Chondrocyte (in vitro differentiated cells): Measurements from ENCODE around the gene CD200. TPM values are rescaled to one million over a fixed set of nuclear protein-coding genes. Genes with fewer than 3 reads are reported as not detected.

Source experiments
- DNase-seq: peaks from one replicate; pipeline ENCODE4 v3.0.0; 2021; ENCODE audit warnings: mixed read lengths, low spot score
- H3K27ac Mint-ChIP-seq: one replicate; pipeline ENCODE4 v1.8.0; 2021; ENCODE audit warnings: mild to moderate bottlenecking, moderate library complexity, mixed read lengths; ENCODE audit not compliant: unreplicated experiment
- H3K27me3 Mint-ChIP-seq: 2 replicates; pipeline ENCODE4 v1.8.0; 2021; ENCODE audit warnings: low read depth, mixed read lengths
- H3K36me3 Mint-ChIP-seq: 2 replicates; pipeline ENCODE4 v1.8.0; 2021; ENCODE audit warnings: low read depth, mixed read lengths
- H3K4me1 Mint-ChIP-seq: 2 replicates; pipeline ENCODE4 v1.8.0; 2021; ENCODE audit warnings: low read depth, mild to moderate bottlenecking, mixed read lengths
- H3K4me3 Mint-ChIP-seq: one replicate; pipeline ENCODE4 v1.8.0; 2021; ENCODE audit warnings: mild to moderate bottlenecking, moderate library complexity, mixed read lengths; ENCODE audit not compliant: unreplicated experiment
- H3K9me3 Mint-ChIP-seq: 2 replicates; pipeline ENCODE4 v1.8.0; 2021; ENCODE audit warnings: low read depth, mixed read lengths
- CTCF ChIP-seq: fragments of 200-600 bp; sonication (generic); IDR thresholded peaks from 2 replicates; pipeline ENCODE4 v1.5.0; 2021; ENCODE audit warnings: antibody characterized with exemption, mild to moderate bottlenecking, moderate library complexity
- total RNA-seq: library from RNA; stranded (reverse); gene quantifications from 3 replicates; pipeline ENCODE4 v1.2.1, GENCODE V29; 2021

The CD200 gene
- total RNA-seq, 1 donor from 2014 or later, result 1.7 TPM

GRCh38 chr3:112389961-112390360 lies 57.0 kb downstream of the CD200 start:
- Mint-ChIP-seq H3K36me3 (no peaks in the 10 kb centered on the region), H3K27me3 (no peaks in the 10 kb centered on the region), H3K4me1 (peaks cover 35% of the 10 kb centered on the region), H3K9me3 (peaks cover 5% of the 10 kb centered on the region), H3K27ac (peak overlapping the region; percentile 23), H3K4me3 (no peak overlapping the region)
- DNase-seq, result no peak
- TF ChIP-seq CTCF, result no peak

DNA sequence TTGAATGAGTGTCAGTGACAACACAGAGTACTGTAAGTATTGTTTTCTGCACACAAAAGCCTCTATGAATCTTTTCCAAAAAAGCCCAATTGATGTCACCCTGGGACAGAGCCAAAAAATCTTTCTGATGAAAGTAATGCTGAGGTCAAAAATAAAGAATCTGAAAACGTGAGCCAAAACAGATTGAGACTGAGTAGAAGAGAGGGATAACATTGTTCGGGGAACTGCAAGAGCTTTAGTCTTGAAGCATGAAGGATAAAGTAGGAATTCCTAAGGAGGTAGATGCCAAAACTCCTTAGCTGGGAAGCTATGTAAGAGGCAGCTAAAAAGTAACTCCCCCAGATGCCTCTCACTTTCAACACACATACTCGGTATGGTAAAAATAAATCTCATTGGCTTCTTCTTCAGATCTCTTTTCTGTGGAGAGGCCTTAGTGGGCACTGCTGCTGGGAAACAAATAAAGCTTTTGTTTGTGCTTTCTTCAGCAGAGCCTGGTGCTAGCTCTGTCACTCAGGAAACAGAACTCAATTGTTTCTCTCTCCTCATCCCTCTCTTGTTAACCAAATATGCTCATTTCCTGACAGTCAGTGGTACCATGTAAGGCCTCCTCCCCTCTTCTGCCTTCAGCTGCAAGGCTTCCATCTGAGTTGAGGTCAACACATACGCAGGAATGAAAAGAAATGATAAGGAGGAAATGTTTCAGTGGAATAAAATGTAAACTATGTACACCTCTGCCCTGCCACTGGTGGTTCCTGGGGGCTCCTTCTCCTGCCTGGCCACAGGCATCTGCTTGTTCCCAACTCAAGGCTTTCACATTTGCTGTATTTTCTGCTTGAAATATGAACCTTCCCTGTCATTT lies 58.1 kb downstream of the CD200 start:
- DNase-seq, result no peak
- TF ChIP-seq CTCF, result no peak
- H3K4me1 Mint-ChIP-seq, result peaks cover 45% of the 10 kb centered on the region
- H3K9me3 Mint-ChIP-seq, result peaks cover 5% of the 10 kb centered on the region
- H3K27ac Mint-ChIP-seq, result peak overlapping the region; percentile 94
- H3K36me3 Mint-ChIP-seq, result no peaks in the 10 kb centered on the region
- no peaks in the 10 kb centered on the region for H3K27me3 Mint-ChIP-seq
- peak overlapping the region; percentile 14 for H3K4me3 Mint-ChIP-seq

- peak overlapping the region; percentile 94 for H3K27ac Mint-ChIP-seq
- H3K4me3 Mint-ChIP-seq, result no peak overlapping the region
- H3K27me3 Mint-ChIP-seq, result no peaks in the 10 kb centered on the region
- no peak for DNase-seq
- peaks cover 5% of the 10 kb centered on the region for H3K9me3 Mint-ChIP-seq
- H3K4me1 Mint-ChIP-seq, result peaks cover 48% of the 10 kb centered on the region
- TF ChIP-seq CTCF, result no peak
- H3K36me3 Mint-ChIP-seq, result no peaks in the 10 kb centered on the region
Observed at GRCh38 chr3:112391648-112392047, 58.7 kb downstream of the CD200 start.

- Mint-ChIP-seq H3K36me3 (no peaks in the 10 kb centered on the region), H3K4me3 (no peak overlapping the region), H3K27ac (peak overlapping the region; percentile 11), H3K4me1 (peaks cover 48% of the 10 kb centered on the region), H3K27me3 (no peaks in the 10 kb centered on the region), H3K9me3 (peaks cover 5% of the 10 kb centered on the region)
- no peak for DNase-seq
- TF ChIP-seq CTCF, result no peak
Observed at GRCh38 chr3:112392393-112393359, 59.7 kb downstream of the CD200 start.

- TF ChIP-seq CTCF, result no peak
- peaks cover 48% of the 10 kb centered on the region for H3K4me1 Mint-ChIP-seq
Observed at GRCh38 chr3:112393360-112393728, 60.4 kb downstream of the CD200 start.

More at GRCh38 chr3:112393360-112393728, 60.4 kb downstream of the CD200 start:
- peaks cover 5% of the 10 kb centered on the region for H3K9me3 Mint-ChIP-seq
- DNase-seq, result no peak
- no peak overlapping the region for H3K4me3 Mint-ChIP-seq
- no peaks in the 10 kb centered on the region for H3K27me3 Mint-ChIP-seq
- no peak overlapping the region for H3K27ac Mint-ChIP-seq
- H3K36me3 Mint-ChIP-seq, result no peaks in the 10 kb centered on the region
